ENCODE measurements around the gene ATG101. TPM values are rescaled to one million over a fixed set of nuclear protein-coding genes. Genes with fewer than 3 reads are reported as not detected.
A peak's percentile ranks its signal among the peaks of the same experiment; 100 is the strongest.

Gene ATG101
- total RNA-seq, 1 experiment from 2014 or later, result 66.9 TPM

GRCh38 chr12:52023182-52023975 lies 46.4 kb upstream of the ATG101 start:
- H3K9me3 Mint-ChIP-seq (ENCODE audit: unreplicated experiment), result no peaks in the 10 kb centered on the region
- no peaks in the 10 kb centered on the region for H3K36me3 Mint-ChIP-seq (ENCODE audit: insufficient read depth, unreplicated experiment)
- peaks cover 12% of the 10 kb centered on the region for H3K27me3 Mint-ChIP-seq (ENCODE audit: insufficient read depth, unreplicated experiment)
- peak overlapping the region; percentile 23 for H3K27ac Mint-ChIP-seq (ENCODE audit: low read depth, unreplicated experiment)
- no TSS peak for BruUV-seq (replicated peaks)
- peak overlapping the region; percentile 78 for H3K4me3 Mint-ChIP-seq (ENCODE audit: unreplicated experiment)
- TF ChIP-seq, protein P1, sequence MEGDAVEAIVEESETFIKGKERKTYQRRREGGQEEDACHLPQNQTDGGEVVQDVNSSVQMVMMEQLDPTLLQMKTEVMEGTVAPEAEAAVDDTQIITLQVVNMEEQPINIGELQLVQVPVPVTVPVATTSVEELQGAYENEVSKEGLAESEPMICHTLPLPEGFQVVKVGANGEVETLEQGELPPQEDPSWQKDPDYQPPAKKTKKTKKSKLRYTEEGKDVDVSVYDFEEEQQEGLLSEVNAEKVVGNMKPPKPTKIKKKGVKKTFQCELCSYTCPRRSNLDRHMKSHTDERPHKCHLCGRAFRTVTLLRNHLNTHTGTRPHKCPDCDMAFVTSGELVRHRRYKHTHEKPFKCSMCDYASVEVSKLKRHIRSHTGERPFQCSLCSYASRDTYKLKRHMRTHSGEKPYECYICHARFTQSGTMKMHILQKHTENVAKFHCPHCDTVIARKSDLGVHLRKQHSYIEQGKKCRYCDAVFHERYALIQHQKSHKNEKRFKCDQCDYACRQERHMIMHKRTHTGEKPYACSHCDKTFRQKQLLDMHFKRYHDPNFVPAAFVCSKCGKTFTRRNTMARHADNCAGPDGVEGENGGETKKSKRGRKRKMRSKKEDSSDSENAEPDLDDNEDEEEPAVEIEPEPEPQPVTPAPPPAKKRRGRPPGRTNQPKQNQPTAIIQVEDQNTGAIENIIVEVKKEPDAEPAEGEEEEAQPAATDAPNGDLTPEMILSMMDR (IDR thresholded peaks at IDR 0.05; ENCODE audit: unreplicated experiment), result peak; percentile 86
- ChIA-PET CTCF (interaction anchor here (0.6 to 17.1 kb wide), 20 partner anchors 10 to 555 kb away, joined by 3 to 560 read pairs (median 4); partner anchors contain the start of genes ATG101 and SMIM41), POLR2A (interaction anchor here (0.7 to 1.8 kb wide), 6 partner anchors 9 to 48 kb away, joined by 3 to 7 read pairs (median 6); partner anchors contain the start of genes ATG101 and NR4A1)
- H3K4me1 Mint-ChIP-seq (ENCODE audit: insufficient read depth, unreplicated experiment), result peaks cover 11% of the 10 kb centered on the region
- peak; percentile 64 for DNase-seq (ENCODE audit: unreplicated experiment)
- intact Hi-C loops (cut with micrococcal nuclease), result loop anchor here (1.0 kb wide), 1 partner anchor 19 kb away; no protein-coding TSS in a partner anchor

- TF ChIP-seq, protein P1 (IDR thresholded peaks at IDR 0.05; ENCODE audit: unreplicated experiment), result no peak
- no peaks in the 10 kb centered on the region for H3K36me3 Mint-ChIP-seq (ENCODE audit: insufficient read depth, unreplicated experiment)
- peak overlapping the region; percentile 23 for H3K27ac Mint-ChIP-seq (ENCODE audit: low read depth, unreplicated experiment)
- H3K27me3 Mint-ChIP-seq (ENCODE audit: insufficient read depth, unreplicated experiment), result peaks cover 12% of the 10 kb centered on the region
- intact Hi-C loops (cut with micrococcal nuclease), result loop anchor here (1.0 to 2.0 kb wide), 2 partner anchors 20 to 129 kb away; no protein-coding TSS in a partner anchor
- POLR2A ChIA-PET, result interaction anchor here (1.5 to 2.0 kb wide), 4 partner anchors 8 to 47 kb away, joined by 5 to 7 read pairs (median 6); no protein-coding TSS in a partner anchor
- no peaks in the 10 kb centered on the region for H3K9me3 Mint-ChIP-seq (ENCODE audit: unreplicated experiment)
- H3K4me1 Mint-ChIP-seq (ENCODE audit: insufficient read depth, unreplicated experiment), result peaks cover 11% of the 10 kb centered on the region
- CTCF ChIA-PET, result interaction anchor here (0.5 to 17.1 kb wide), 23 partner anchors 9 to 555 kb away, joined by 3 to 560 read pairs (median 6); partner anchors contain the start of genes ATG101 and SMIM41
- no TSS peak for BruUV-seq (replicated peaks)
- peak overlapping the region; percentile 78 for H3K4me3 Mint-ChIP-seq (ENCODE audit: unreplicated experiment)
- no peak for DNase-seq (ENCODE audit: unreplicated experiment)
These were observed 45.6 kb upstream of the ATG101 start for GRCh38 chr12:52023976-52024688.

GRCh38 chr12:52024845-52025230 lies 44.9 kb upstream of the ATG101 start:
- Mint-ChIP-seq H3K27me3 (ENCODE audit: insufficient read depth, unreplicated experiment) (peaks cover 10% of the 10 kb centered on the region), H3K9me3 (ENCODE audit: unreplicated experiment) (no peaks in the 10 kb centered on the region), H3K27ac (ENCODE audit: low read depth, unreplicated experiment) (no peak overlapping the region), H3K4me3 (ENCODE audit: unreplicated experiment) (no peak overlapping the region), H3K36me3 (ENCODE audit: insufficient read depth, unreplicated experiment) (no peaks in the 10 kb centered on the region), H3K4me1 (ENCODE audit: insufficient read depth, unreplicated experiment) (peaks cover 11% of the 10 kb centered on the region)
- intact Hi-C loops (cut with micrococcal nuclease), result loop anchor here (1.0 to 2.0 kb wide), 6 partner anchors 32 to 130 kb away; partner anchors contain the start of gene ATG101
- TF ChIP-seq, protein P1 (IDR thresholded peaks at IDR 0.05; ENCODE audit: unreplicated experiment), result no peak
- no TSS peak for BruUV-seq (replicated peaks)
- ChIA-PET POLR2A (interaction anchor here (0.7 to 2.2 kb wide), 8 partner anchors 12 to 123 kb away, joined by 3 to 33 read pairs (median 4); partner anchors contain the start of gene ATG101), CTCF (interaction anchor here (0.5 to 17.1 kb wide), 36 partner anchors 8 to 1520 kb away, joined by 3 to 560 read pairs (median 6); partner anchors contain the start of genes ANKRD33, ATG101, NR4A1 and SMIM41)
- no peak for DNase-seq (ENCODE audit: unreplicated experiment)
